ENCODE measurements around the gene PACS1. TPM values are rescaled to one million over a fixed set of nuclear protein-coding genes. Genes with fewer than 3 reads are reported as not detected.

Gene PACS1
- polyA plus RNA-seq, 1 experiment, result 27.1 TPM

DNA sequence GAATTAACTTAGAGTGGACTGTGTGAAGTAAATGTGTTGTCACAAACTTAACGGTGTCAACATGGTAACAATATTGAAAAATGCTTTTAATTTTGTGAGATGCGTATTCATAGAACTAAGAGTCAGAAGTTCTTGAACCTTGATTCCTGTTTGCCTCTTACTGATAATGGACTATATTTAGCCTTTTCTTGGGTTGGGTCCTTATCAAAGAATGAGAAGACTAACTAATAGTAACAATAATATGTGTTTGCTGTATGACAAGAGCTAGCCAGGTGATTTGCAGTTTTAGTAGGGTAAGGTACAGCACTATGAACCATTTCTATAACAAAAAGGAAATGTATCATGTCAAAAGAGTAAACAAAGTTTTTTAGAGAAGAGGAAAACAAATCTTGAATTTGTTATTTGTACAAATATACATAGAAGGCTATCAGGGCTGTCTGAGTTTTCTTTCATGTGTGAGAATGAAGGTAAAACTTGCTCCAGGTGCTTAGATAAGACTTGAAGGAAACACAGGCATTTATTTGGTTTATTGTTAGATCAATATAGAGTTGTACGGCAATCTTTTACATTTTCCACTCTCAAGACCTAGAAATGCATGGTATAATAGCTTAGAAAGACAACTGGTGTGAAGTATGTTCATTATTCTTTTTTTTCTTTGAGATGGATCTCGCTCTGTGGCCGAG lies 74.1 kb downstream of the PACS1 start:
- Histone ChIP-seq H3K27me3 (ENCODE audit: control insufficient read depth, insufficient read depth, low read length) (no peaks in the 10 kb centered on the region), H3K4me3 (ENCODE audit: low read depth, low read length) (no peak overlapping the region), H3K27ac (ENCODE audit: low read depth, low read length) (no peak overlapping the region), H3K9me3 (ENCODE audit: control insufficient read depth, insufficient read depth, low read length) (peaks cover 4% of the 10 kb centered on the region; the same call in 1 of the 2 replicates)
- ChIA-PET POLR2A (no interaction called here), CTCF (no interaction called here)
- no peak for DNase-seq (ENCODE audit: low read depth, low spot score)
- no peak for TF ChIP-seq CTCF (IDR thresholded peaks at IDR 0.05; ENCODE audit: low read depth, low read length)

- no peak for DNase-seq (ENCODE audit: low read depth, low spot score)
- TF ChIP-seq CTCF (IDR thresholded peaks at IDR 0.05; ENCODE audit: low read depth, low read length), result no peak
- ChIA-PET POLR2A (no interaction called here), CTCF (interaction anchor here (1.3 kb wide), 1 partner anchor 76 kb away, joined by 6 read pairs; no protein-coding TSS in a partner anchor)
- no peak overlapping the region for H3K4me3 ChIP-seq (ENCODE audit: low read depth, low read length)
- H3K27me3 ChIP-seq (ENCODE audit: control insufficient read depth, insufficient read depth, low read length), result no peaks in the 10 kb centered on the region
- H3K27ac ChIP-seq (ENCODE audit: low read depth, low read length), result no peak overlapping the region
- peaks cover 4% of the 10 kb centered on the region; the same call in 1 of the 2 replicates for H3K9me3 ChIP-seq (ENCODE audit: control insufficient read depth, insufficient read depth, low read length)
Observed at GRCh38 chr11:66146074-66146473, 76.0 kb downstream of the PACS1 start.

DNA sequence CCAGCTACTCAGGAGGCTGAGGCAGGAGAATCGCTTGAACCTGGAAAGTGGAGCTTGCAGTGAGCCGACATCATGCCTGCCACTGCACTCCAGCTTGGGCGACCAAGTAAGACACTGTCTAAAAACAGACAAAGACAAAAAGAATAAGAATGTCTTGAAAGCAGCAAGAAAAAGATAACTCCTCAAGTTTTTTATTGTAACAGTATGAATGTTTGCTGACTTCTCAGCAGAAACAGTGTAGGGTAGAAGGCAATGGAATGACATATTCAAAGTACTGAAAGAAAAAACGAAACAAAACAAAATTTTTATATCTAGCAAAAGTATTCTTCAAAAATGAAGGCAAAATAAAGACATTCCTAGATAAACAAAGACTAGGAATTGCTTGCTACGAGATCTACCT lies 76.9 kb downstream of the PACS1 start:
- Histone ChIP-seq H3K4me3 (ENCODE audit: low read depth, low read length) (no peak overlapping the region), H3K27me3 (ENCODE audit: control insufficient read depth, insufficient read depth, low read length) (no peaks in the 10 kb centered on the region), H3K27ac (ENCODE audit: low read depth, low read length) (no peak overlapping the region), H3K9me3 (ENCODE audit: control insufficient read depth, insufficient read depth, low read length) (peaks cover 4% of the 10 kb centered on the region; the same call in 1 of the 2 replicates)
- CTCF ChIA-PET, result no interaction called here
- POLR2A ChIA-PET, result no interaction called here
- no peak for TF ChIP-seq CTCF (IDR thresholded peaks at IDR 0.05; ENCODE audit: low read depth, low read length)
- no peak for DNase-seq (ENCODE audit: low read depth, low spot score)

GRCh38 chr11:66150140-66150539 lies 80.1 kb downstream of the PACS1 start:
- Histone ChIP-seq H3K4me3 (ENCODE audit: low read depth, low read length) (no peak overlapping the region), H3K27me3 (ENCODE audit: control insufficient read depth, insufficient read depth, low read length) (no peaks in the 10 kb centered on the region), H3K27ac (ENCODE audit: low read depth, low read length) (no peak overlapping the region), H3K9me3 (ENCODE audit: control insufficient read depth, insufficient read depth, low read length) (peaks cover 4% of the 10 kb centered on the region; the same call in 1 of the 2 replicates)
- CTCF ChIA-PET, result interaction anchor here (0.6 kb wide), 1 partner anchor 969 kb away, joined by 4 read pairs; the partner anchor contains the start of gene KDM2A
- POLR2A ChIA-PET, result interaction anchor here (0.6 kb wide), 1 partner anchor 72 kb away, joined by 3 read pairs; no protein-coding TSS in a partner anchor
- no peak for TF ChIP-seq CTCF (IDR thresholded peaks at IDR 0.05; ENCODE audit: low read depth, low read length)
- no peak for DNase-seq (ENCODE audit: low read depth, low spot score)

- Histone ChIP-seq H3K9me3 (ENCODE audit: control insufficient read depth, insufficient read depth, low read length) (peaks cover 4% of the 10 kb centered on the region; the same call in 1 of the 2 replicates), H3K27ac (ENCODE audit: low read depth, low read length) (no peak overlapping the region), H3K4me3 (ENCODE audit: low read depth, low read length) (no peak overlapping the region), H3K27me3 (ENCODE audit: control insufficient read depth, insufficient read depth, low read length) (no peaks in the 10 kb centered on the region)
- CTCF ChIA-PET, result interaction anchor here (1.1 kb wide), 1 partner anchor 72 kb away, joined by 4 read pairs; no protein-coding TSS in a partner anchor
- DNase-seq (ENCODE audit: low read depth, low spot score), result no peak
- POLR2A ChIA-PET, result no interaction called here
- TF ChIP-seq CTCF (IDR thresholded peaks at IDR 0.05; ENCODE audit: low read depth, low read length), result no peak
Observed at GRCh38 chr11:66150725-66151124, 80.7 kb downstream of the PACS1 start.

Measured in AG04450 (cell line).